Left hindlimb (tissue), 1 donor: ENCODE measurements around the gene BCAR3.
"Not testable (repeated sequence)": the region's sequence is repeated elsewhere in the genome, so short reads cannot be mapped to it uniquely, and the experiment has no call there.

Source experiments
- DNase-seq: peaks from one replicate; pipeline ENCODE4 v3.0.0-alpha.2; 2018

Gene BCAR3

DNA sequence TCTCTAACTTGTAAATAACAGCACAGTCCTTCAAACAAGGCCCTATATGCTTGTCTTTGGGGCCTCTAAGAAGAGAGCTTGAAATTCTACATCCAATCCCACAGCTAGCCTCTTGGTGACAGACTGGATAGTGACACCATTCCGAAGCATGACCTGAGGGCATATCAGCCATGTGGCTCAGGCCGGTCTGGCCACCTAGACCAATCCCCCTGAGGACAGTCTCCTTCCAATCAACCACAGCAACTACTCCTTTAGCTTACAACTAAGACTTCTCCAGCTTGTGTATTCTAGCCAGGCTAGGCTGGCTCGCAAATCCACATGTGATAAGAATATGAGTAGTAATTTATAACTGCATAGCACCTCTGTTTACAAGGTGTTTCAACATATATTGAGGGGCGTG is 14.0 kb downstream of the BCAR3 start:
- no peak for DNase-seq

DNA sequence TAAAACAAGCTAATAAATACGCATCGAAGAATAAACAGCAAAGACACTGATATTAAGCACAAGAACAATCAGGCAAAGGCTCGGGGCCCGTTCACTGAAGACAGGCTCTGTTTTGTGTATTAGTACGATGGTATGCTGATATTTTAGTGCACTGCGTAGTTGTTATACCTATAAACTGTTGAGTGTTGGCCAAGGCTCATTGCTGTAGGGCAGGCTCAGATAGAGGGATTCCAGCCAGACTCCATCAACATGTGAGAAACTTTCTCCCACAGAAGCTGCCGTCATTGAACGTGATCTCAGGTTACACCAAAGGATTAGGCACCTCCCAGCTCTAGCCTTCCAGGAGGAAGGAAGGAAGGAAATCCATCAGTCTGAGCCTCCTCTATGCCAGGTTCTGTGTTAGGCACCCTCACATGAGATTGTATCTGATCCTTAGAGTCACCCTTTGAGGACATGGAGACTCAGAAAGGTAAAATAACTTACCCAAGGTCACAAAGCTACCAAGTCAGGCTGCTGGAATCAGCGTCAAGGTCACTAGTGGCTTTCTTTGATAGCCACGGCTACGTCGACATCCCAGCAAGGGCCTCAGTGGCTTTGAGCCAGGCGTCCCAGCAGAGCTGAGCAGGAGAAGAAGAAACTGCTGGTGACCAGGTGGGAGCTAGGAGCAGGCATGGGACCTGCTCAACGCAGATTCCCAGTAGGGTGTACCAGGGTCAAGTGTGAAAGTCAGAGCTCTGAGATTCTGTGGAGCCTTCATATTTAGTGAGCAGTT is 14.8 kb downstream of the BCAR3 start:
- no peak for DNase-seq

DNA sequence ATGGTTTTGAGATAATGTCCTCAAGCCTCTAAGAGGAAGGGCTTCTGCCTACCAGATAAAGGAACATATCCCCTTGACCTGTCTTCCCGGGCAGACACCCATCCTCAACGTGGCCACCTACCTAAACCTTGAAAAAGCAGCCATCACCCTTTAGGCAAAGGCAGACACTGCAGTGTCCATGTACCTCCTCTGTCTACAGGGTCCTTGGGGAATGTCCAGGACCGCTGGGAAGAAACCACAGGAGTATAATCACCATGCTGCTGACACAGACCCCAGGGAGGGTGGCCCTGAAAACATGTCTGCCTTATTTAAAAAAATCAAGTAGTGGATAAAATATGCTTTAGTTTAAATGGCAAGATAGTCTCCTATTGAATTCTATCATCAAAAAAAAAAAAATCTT is 16.6 kb downstream of the BCAR3 start:
- no peak for DNase-seq

DNA sequence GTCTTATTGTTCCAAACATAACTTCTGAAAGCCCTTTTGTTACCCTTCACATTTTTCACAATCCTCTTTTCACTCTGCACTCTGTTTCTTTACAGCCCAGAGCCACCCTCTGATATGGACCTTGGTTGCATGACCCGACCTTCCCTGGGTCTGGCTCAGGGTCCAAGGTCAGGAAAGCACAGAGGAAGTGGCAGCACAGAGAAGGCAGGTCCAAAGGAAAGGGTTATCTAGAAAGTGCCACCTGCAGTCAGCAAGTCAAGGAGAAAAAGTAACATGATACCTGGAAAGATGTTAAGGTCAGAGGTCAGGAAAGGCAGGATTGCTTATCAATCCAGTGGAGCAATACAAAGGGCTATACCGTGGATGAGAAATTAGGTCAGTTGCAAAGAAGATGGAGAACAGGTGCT is 18.4 kb downstream of the BCAR3 start:
- no peak for DNase-seq

DNA sequence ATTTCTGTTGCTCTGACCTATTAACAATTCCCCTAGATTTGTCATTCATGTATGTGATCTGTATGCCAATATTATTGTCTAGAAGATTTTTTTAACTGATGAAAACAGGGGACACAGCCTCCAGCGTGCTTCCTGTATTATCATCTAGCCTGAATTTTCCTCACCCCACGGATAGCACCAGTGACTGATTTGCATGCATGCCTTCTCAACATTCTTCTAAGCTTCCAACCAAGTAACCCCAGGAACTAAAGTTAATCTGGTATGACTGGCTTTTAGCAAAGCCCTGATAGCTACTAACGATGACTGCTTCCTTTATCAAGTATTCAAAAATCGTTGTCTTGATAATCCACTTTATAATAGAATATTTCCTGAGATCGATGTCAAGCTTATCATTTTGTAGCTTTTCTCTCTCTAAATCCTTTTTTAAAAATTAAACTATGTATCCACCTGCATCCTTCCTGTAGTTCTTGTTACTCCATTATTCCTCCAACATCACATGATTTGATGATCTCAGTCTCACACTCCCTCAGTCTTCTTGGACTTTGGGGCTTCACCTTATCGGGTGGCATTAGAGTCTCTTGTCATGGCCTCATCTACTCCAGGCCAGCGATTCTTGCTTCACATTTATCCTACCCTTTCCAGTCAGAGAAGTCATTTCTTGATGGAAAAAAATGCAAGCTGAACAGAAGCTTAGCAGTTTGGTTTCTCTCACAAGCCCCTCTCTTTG is 19.0 kb downstream of the BCAR3 start:
- no peak for DNase-seq

DNA sequence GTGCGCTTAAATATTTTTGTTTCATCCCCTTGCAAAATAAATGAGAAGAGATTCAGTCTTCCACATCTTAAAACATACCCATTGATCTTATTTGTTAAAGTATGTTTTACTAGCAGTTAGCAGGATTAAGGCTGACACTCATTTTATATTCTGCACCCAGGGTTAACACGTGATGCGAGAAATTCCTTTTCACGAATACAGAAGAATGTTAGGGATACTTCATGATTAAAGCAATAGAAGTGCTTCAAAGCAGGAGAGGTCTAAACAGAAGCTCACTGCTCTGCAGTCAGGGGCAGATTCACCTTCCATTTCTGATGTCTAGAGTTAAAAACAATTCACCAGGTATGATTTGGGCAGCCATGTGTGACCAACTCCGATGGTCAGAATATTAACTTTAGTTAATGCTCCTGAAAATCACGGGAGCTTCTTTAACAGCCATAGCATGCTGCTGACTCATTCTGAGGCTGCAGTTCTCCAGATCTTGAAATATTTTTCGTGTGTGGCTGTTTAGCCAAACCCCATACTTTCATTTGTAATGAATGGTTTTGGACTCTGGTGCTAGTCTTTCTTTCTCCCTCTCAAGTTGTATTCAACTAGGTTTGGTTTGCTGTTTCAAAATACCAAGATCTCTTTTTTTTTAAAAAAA is 19.7 kb downstream of the BCAR3 start:
- DNase-seq = no peak

DNA sequence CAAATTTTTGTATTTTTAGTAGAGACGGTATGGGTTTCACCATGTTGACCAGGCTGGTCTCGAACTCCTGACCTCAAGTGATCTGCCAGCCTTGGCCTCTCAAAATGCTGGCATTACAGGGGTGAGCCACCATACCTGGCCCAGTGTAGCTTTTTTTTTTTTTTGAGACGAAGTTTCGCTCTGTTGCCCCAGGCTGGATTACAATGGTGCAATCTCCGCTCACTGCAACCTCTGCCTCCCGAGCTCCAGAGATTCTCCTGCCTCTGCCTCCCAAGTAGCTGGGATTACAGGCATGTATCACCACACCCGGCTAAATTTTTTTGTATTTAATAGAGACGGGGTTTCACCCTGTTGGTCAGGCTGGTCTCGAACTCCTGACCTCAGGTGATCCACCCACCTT is 20.3 kb downstream of the BCAR3 start:
- not testable (repeated sequence) for DNase-seq

DNA sequence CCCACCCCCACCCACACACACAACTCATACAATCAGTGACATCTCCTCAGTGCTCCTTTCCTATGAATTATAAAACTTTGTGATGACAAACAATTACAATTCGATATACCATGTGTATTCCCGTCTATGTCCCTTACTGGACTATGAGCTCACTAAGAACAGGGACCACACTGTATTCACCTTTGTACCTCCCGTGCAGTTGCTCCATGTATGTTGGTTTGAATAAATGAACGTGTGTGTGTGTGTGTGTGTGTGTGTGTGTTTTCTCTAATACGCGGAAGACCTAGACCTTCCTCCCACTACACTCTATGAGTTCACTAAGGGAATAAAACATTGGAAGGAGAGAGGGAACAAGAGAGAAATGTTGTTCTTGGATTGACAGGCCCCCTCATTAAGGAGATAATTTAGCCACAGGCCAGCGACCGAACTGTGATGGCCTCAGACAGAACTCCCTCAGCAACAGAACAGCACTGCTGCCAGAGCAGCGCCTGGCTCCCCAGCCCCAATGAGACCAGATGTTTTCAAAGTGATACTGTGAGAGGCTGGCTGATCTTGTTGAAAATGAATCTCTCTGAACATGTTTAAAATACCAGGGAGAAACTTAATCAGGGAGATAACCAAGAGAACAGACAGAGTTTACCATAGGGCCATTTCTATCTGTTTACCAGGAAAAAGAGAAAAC is 21.7 kb downstream of the BCAR3 start:
- no peak for DNase-seq

DNA sequence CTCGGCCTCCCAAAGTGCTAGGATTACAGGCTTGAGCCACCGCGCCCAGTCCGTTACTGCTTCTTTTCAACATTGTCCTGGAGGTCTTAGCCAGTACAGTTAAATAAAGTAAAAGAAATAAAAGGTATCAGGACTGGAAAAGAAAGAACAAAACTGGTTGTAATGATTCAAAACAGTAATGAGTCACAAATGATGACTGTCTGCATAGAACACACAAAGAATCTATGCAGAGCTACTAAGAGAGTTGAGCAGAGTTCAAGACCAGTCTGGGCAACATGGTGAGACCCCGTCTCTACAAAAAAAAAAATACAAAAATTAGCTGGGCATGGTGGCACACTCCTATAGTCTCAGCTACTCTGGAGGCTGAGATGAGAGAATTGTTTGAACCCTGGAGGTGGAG is 23.4 kb downstream of the BCAR3 start:
- no peak for DNase-seq

DNA sequence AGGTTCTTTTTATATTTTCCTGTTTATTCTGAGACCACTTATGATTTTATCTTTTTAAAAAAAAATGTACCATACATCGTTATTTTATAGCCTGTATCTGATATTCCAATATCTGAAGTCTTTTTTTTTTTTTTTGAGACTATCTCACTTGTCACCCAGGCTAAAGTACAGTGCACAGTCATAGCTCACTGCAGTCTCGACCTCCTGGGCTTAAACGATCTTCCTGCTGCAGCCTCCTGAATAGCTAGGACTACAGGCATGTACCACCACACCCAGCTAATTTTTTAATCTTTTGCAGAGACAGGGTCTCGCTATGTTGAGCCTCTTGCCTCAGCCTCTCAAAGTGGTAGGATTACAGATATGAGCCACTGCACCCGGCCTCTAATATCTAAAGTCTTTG is 25.1 kb downstream of the BCAR3 start:
- no peak for DNase-seq

DNA sequence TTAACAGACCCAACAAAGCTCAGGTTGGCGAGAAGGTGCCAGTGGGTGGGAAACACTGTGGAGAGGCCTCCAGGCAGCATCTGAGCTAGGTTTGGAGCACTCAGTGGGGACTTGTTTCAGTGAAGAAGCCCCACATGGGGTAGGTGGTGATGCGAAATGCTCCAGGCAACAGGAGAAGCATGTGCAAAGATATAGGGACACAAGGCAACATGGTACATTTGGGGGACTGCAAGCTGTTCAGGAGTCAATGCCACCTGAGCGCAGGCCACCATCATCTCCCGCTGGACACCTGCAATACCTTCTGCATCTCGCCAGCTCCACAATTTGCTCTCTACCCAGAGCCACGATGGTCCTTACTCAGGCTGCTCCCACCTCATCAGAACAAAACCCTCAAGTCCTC is 28.0 kb downstream of the BCAR3 start:
- DNase-seq = no peak

DNA sequence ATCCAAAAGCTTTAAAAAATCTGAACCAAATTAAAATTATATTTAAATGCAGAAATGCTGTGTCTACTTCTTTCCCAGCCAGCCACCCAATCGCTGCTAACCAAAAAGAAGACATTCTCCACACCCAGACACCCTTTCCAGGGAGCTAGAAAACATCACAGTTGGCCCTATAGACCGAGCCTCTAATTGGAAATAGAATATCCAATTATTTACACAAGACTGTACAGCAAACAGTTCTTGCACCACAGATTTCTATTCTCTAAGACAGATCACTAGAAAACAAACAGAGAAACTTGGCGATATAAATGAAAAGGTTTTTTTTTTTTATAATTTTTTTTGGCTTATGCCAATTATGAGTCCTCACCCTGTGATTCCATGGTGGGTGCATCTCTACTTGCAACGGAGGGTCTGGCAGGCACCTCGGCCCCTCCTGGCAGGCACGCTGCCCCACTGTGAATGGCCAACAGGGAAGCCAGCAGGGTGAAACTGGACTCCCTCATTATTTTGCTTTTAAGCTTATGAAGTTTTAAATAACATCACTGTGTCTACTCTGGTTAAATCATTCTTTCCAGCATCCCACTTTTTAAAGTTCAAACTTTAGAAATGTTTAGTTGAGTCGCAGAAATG is 29.2 kb downstream of the BCAR3 start:
- DNase-seq = no peak

DNA sequence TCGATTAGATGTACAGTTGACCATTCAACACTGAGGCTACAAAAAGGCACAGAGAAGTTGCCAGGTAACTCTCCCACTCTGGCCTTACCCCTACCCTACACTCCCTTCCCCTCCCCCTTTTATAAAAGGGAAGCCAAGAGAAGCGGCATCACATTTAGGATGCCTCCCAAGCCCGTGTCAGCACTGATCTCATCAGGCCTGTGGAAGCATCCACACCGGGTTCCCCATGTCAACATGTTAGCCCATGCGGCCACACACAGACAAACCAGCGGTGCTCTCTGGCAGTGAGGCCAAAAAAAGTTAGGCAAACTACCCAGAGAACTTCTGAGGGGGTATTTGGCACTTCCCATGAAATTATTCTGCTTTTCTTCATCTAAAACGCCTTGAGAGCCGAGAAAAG is 29.9 kb downstream of the BCAR3 start:
- DNase-seq = no peak

DNA sequence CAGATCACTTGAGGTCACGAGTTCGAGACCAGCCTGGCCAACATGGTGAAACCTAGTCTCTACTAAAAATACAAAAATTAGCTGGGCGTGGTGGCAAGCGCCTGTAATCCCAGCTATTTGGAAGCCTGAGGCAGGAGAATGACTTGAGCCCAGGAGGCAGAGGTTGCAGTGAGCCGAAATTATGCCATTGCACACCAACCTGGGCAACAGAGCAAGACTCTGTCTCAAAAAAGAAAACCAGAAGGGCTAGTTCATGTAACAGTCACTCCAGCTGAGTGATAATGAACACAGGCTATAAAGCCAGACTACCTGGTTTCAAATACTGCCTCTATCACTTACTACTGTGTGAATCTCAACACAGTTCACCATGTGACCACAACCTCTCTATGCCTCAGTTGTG is 31.5 kb downstream of the BCAR3 start:
- not testable (repeated sequence) for DNase-seq

DNA sequence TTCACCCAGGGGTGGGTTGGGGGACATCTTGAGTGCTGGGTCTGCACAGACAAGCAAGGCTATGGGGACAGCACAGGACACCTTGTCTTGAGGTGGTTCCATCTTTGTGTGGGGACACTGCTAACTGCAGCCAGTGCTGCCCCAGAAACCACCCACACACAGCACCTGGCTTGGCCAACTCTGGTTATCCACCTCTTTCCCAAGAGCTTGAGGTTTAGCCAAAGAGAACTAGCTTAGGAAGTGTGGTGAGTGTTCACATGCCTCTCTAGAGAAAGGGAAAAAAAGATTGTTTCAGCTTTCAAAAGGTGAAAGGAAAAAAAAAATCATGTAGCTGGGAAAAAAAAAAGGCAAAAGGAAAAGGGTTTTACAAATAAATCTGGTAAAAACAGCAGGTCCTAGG is 32.4 kb downstream of the BCAR3 start:
- DNase-seq = no peak

DNA sequence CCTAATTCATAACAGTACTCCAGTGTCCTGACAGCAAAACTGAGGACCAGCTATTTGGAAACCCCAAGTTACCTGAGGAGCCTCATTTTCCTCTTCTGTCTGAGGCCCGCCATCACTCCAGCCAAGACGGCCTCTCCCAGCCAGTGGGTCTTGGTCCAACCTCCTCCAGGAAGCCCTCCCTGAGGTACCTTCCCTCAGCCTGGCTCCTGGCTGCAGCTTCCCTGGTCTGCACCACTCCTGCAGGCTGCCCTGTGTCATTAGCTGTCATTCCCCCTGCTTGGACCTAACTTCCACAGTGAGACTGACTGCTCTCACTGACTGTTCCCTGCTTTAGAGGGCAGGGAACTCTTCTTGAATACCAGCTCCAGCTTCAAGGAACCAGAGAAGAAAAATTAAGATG is 33.0 kb downstream of the BCAR3 start:
- no peak for DNase-seq

DNA sequence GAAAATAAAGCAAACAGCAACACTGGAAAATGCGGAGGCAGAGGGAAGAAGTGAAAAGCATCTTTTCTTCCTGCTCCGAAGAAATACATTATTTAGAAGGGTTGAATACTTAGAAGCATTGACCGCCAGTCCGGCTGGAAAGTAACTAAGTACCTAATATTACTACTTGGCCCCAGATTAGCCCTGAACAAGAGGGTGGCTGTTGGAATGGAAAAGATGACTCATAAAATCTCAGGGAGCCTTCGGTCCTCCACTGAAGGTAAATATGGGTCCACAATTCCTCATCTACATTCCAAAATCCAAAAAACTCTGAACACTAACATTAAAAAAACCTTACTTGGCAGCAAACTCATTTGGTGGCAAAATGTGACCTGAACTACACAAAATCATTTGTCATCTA is 40.1 kb downstream of the BCAR3 start:
- DNase-seq = no peak

DNA sequence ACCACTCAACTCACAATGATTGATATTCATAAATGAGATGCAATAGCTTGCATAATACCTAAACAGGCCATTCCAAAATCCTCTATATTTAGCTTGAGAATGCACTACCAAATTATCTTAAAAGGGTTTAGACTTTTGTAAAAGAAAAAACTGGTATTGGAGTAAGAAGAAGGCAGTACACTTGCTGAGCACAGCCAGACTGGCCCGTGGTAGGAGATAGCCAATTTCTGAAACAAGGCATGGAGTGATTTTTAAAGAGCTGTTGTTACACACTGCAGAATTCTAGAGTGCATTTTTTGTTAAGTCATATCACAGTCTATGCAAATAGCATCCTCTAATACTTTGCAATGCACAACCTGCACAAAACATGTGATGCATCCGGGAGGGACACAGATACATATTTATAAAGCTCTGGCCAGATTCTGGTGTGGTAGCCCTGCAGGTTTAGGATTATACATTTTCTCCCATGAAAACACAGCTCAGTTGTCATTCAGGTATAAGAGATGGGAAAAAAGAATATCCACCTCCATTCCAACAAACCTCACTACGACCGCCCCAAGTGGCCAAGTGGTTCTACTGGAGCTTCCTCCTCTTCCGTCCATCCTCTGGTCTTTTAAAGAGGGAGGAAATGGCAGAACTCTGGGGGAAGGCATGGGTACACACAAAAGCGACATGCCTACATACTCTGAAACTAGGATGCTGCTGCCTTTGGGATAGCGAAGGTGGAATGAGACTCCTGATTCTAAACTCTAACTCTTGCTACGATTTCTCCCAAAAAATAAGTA is 40.8 kb downstream of the BCAR3 start:
- DNase-seq = no peak

DNA sequence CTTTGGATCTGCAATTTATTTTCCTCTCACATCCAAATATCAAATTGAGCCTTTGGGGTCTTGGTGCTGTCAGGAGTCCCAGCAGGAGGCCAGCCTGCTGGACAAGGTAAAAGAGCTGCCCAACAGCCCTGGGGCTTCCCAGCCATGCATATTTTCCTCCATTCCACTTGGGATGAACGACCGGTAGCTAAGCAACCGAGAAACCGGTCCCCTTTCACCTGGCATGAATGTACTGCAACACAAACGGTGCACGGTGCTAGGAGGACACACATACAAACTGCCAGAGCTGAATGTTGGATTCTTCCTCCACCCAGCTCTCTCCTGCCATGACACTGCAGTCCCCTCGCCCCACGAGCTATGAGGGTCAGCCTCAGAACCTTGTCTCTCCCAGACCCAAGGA is 42.7 kb downstream of the BCAR3 start:
- no peak for DNase-seq

DNA sequence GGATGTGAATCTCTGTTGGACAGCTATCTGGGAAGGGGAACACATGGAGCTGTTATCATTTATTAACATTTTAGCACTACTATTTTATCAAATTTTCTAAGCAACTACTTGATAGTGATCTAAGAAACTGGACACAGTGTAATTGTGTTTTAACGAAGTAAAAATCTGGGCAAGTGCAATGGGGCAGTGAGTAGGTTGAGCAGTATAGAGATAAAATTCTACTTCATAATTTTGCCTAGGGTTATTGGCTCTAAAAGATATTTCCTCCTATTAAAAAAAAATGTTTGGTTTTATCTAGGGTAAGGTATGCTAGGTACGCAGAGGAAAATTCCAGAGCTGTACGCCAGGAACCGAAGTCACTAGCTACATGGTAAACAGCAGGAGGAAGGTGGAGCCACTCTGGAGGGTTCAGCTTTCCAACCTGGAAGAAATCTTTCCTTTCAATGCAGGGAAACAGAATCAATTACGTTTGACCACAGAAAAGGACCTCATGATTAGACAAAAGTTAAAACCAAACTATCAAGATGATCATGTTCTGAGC is 43.3 kb downstream of the BCAR3 start:
- DNase-seq = no peak

DNA sequence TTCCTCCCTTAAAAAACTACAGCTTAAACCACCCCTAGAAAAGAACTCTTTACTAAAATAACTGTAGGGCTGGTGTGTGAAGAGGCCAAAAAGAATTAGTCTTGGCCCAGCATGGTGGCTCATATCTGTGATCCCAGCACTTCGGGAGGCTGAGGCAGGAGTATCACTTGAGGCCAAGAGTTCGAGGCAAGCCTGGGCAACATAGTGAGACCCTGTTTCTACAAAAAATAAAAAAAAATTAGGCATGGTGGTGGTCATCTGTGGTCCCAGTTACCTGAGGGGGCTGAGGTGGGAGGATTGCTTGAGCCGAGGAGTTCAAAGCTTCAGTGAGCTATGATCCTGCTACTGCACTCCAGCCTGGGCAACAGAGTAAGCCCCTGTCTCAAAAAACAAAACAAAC is 44.9 kb downstream of the BCAR3 start:
- DNase-seq = no peak
